Subcutaneous preadipocyte (primary cell): ENCODE data around the gene GJD4. TPM values are rescaled to one million over a fixed set of nuclear protein-coding genes. Genes with fewer than 3 reads are reported as not detected.

Experiments
- total RNA-seq: library from RNA; depleted of rRNA; stranded (reverse); fragments of >200 nt; gene quantifications from 2 replicates; pipeline ENCODE4 v1.2.3, GENCODE V29; 2012

Gene GJD4, protein sequence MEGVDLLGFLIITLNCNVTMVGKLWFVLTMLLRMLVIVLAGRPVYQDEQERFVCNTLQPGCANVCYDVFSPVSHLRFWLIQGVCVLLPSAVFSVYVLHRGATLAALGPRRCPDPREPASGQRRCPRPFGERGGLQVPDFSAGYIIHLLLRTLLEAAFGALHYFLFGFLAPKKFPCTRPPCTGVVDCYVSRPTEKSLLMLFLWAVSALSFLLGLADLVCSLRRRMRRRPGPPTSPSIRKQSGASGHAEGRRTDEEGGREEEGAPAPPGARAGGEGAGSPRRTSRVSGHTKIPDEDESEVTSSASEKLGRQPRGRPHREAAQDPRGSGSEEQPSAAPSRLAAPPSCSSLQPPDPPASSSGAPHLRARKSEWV
- total RNA-seq, result not detected in 2 replicates

DNA sequence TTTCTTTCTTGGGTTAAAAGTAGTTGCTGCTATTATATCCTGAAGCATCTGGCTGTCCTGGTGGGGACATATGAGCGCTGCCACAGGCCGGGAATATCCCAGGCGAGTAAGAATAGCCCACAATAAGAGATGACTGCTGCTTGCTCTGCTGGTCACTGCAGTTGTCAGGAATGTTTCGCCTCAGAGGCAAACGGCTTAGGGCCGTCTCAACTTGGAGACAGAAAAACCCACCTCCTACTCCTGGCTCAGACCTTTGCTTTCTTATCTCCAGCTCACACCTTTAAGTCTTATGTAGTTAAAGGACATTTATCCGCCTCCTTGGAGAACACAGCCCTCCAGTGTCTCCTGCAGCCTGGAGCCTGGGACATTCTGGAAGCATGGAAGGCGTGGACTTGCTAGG is at the start of gene GJD4:
TSS of gene GJD4 (plus strand) at position 151 of the 400 bp plus-strand sequence. CDS start at position 378, 227 bp downstream.

GRCh38 chr10:35642035-35642792 is 37.1 kb downstream of the GJD4 start, which contains the start of gene FZD8:
Gene FZD8, minus strand, starts transcription at chr10:35642296. Its CDS starts 867 bp downstream, at chr10:35641429.

Other genes starting within 250 kb of the GJD4 start
- 0.37 and 3.7 TPM in 2 replicates for gene FZD8, start 37.0 kb downstream of the GJD4 start, total RNA-seq